GM12878 (cell line): ENCODE measurements around the gene CHCHD6. TPM values are rescaled to one million over a fixed set of nuclear protein-coding genes. Genes with fewer than 3 reads are reported as not detected.

Source experiments
- ATAC-seq: fragments of 200-7000 bp; cut with Tn5 transposase; 3 replicates; pipeline ENCODE4 v1.9.1; 2020; ENCODE audit warnings: mild to moderate bottlenecking, moderate library complexity
- BruUV-seq: library from RNA; stranded (reverse); fragments of 400-500 nt; replicated peaks from 2 replicates; lab custom pipeline; 2021; lab: Mats Ljungman, UMichigan
- CTCF ChIA-PET: fragments of 300-600 bp; sonication (Branson Sonifier 250); formaldehyde crosslinking; extraction: SDS; loops from one replicate; lab custom pipeline; 2021; ENCODE audit warnings: inconsistent platforms; lab: Yijun Ruan, JAX
- POLR2A ChIA-PET: fragments of 350-600 bp; formaldehyde crosslinking; extraction: SDS; loops from one replicate; lab custom pipeline; 2021; ENCODE audit warnings: inconsistent platforms; lab: Charles Lee
- RAD21 ChIA-PET: fragments of 300-600 bp; sonication (Branson Sonifier 250); formaldehyde crosslinking; loops from one replicate; lab custom pipeline; 2023; ENCODE audit warnings: antibody characterized with exemption; ENCODE audit not compliant: unreplicated experiment; lab: Charles Lee
- SMC1A ChIA-PET: fragments of 300-600 bp; sonication (Branson Sonifier 250); formaldehyde crosslinking; loops from one replicate; lab custom pipeline; 2023; ENCODE audit not compliant: unreplicated experiment, uncharacterized antibody; lab: Charles Lee
- DNase-seq: peaks from one replicate; pipeline ENCODE4 v3.0.0-alpha.2; 2011; ENCODE audit warnings: low read depth, low spot score
- FAIRE-seq: peaks from 3 replicates; lab custom pipeline; 2011; peaks lifted over from hg19 to GRCh38; lab: Jason Lieb, UNC
- H2AFZ ChIP-seq: 2 replicates; pipeline ENCODE4 v1.6.0; 2011; ENCODE audit warnings: low read depth, low read length, control low read depth; ENCODE audit not compliant: control insufficient read depth
- H3K27ac ChIP-seq: 2 replicates; pipeline ENCODE4 v1.5.1; 2011; ENCODE audit warnings: control low read depth; ENCODE audit not compliant: control insufficient read depth, insufficient read depth
- H3K27me3 ChIP-seq, 2 experiments: replicated peaks in 1 of 2; 2 replicates each; pipeline versions ENCODE4 v1.6.0 to v1.6.1; 2011; ENCODE audit warnings: low read length in 1 of 2; ENCODE audit not compliant: control insufficient read depth in 2 of 2, insufficient read depth in 2 of 2
- H3K36me3 ChIP-seq, 2 experiments: 2 replicates each; pipeline ENCODE4 v1.5.1; 2011; ENCODE audit warnings: low read length in 1 of 2; ENCODE audit not compliant: control insufficient read depth in 2 of 2, insufficient read depth in 2 of 2
- H3K4me1 ChIP-seq: 2 replicates; pipeline ENCODE4 v1.6.1; 2011; ENCODE audit warnings: mild to moderate bottlenecking, low read length, moderate library complexity, mixed read lengths; ENCODE audit not compliant: control insufficient read depth, insufficient read depth
- H3K4me2 ChIP-seq: 2 replicates; pipeline ENCODE4 v1.6.0; 2011; ENCODE audit warnings: control low read depth; ENCODE audit not compliant: control insufficient read depth, insufficient read depth
- H3K4me3 ChIP-seq: fragments of 200-600 bp; sonication (generic); 2 replicates; pipeline ENCODE4 v1.5.1; 2016
- H3K79me2 ChIP-seq: 2 replicates; pipeline ENCODE4 v1.6.0; 2011; ENCODE audit warnings: low read length; ENCODE audit not compliant: control insufficient read depth, insufficient read depth
- H3K9ac ChIP-seq: 2 replicates; pipeline ENCODE4 v1.8.0; 2011; ENCODE audit warnings: low read length, control low read depth, mixed read lengths; ENCODE audit not compliant: control insufficient read depth, insufficient read depth
- H3K9me3 ChIP-seq: replicated peaks from 3 replicates; pipeline ENCODE4 v1.5.1; 2011; ENCODE audit warnings: mild to moderate bottlenecking, low read length; ENCODE audit not compliant: control insufficient read depth, insufficient read depth
- H4K20me1 ChIP-seq: 2 replicates; pipeline ENCODE4 v1.6.0; 2011; ENCODE audit not compliant: control insufficient read depth, insufficient read depth
- BMI1 ChIP-seq: fragments of 450-650 bp; IDR thresholded peaks from 2 replicates; pipeline ENCODE4 v1.6.1; 2016; ENCODE audit warnings: mild to moderate bottlenecking, moderate library complexity, borderline replicate concordance
- CUX1 ChIP-seq: IDR thresholded peaks from 2 replicates; pipeline ENCODE4 v1.6.1; 2012; ENCODE audit warnings: improper control_type of control experiment, low read depth, low read length; ENCODE audit not compliant: insufficient replicate concordance
- IKZF1 ChIP-seq: fragments of 450-650 bp; conservative IDR thresholded peaks from 2 replicates; pipeline ENCODE4 v1.6.1; 2017; ENCODE audit warnings: antibody characterized with exemption, mild to moderate bottlenecking
- IRF4 ChIP-seq: IDR thresholded peaks from 2 replicates; pipeline ENCODE4 v1.6.1; 2011; ENCODE audit warnings: low read depth, low read length
- KDM1A ChIP-seq: fragments of 200-600 bp; sonication (generic); IDR thresholded peaks from 2 replicates; pipeline ENCODE4 v1.6.1; 2016; ENCODE audit warnings: borderline replicate concordance
- NFYB ChIP-seq: IDR thresholded peaks from 2 replicates; pipeline ENCODE4 v1.6.1; 2011; ENCODE audit warnings: low read depth, mild to moderate bottlenecking, low read length, improper control_type of control experiment, moderate library complexity; ENCODE audit not compliant: insufficient read depth
- NR2C1 ChIP-seq: fragments of 450-650 bp; IDR thresholded peaks from 2 replicates; pipeline ENCODE4 v1.6.1; 2017; ENCODE audit warnings: antibody characterized with exemption, mild to moderate bottlenecking, moderate library complexity
- SIN3A ChIP-seq: IDR thresholded peaks from 2 replicates; pipeline ENCODE4 v1.6.1; 2012; ENCODE audit warnings: low read depth, low read length, improper control_type of control experiment
- SMAD1 ChIP-seq: fragments of 450-650 bp; IDR thresholded peaks from 2 replicates; pipeline ENCODE4 v1.6.1; 2018; ENCODE audit warnings: mild to moderate bottlenecking, low read depth; ENCODE audit not compliant: partially characterized antibody
- ZSCAN29 ChIP-seq: fragments of 450-650 bp; IDR thresholded peaks from 2 replicates; pipeline ENCODE4 v1.6.1; 2017; ENCODE audit warnings: mild to moderate bottlenecking, moderate library complexity
- WGBS: methylation state at CpG from one replicate; pipeline ENCODE4 v1.1.6; 2016; ENCODE audit warnings: low lambda C conversion rate; ENCODE audit not compliant: insufficient replicate concordance, insufficient coverage; ENCODE audit errors: missing lambda C conversion rate; 5-methylcytosine and 5-hydroxymethylcytosine counted together
- in situ Hi-C: fragments of 300-500 bp; cut with MboI; formaldehyde crosslinking; loops from 9 replicates; pipeline ENCODE4 v1.14.3; 2018; ENCODE audit warnings: mixed read lengths
- intact Hi-C: fragments of 100-400 bp; cut with micrococcal nuclease; formaldehyde crosslinking; loops from one replicate; pipeline ENCODE4 v1.14.2; 2022; ENCODE audit not compliant: unreplicated experiment
- polyA plus RNA-seq, 11 experiments: library from polyadenylated mRNA; depleted of rRNA in 4 of 11; unstranded in 6 of 11; stranded (reverse) in 5 of 11; fragments of >200 nt; fragmentation: Nextera tagmentation in 4 of 11; fragmentation: Illumina TruSeq in 1 of 11; extraction: Ambion mirVana in 4 of 11; extraction: Trizol in 1 of 11; gene quantifications; 1 replicate in 1 of 11; 2 replicates in 10 of 11; pipeline versions ENCODE4 v1.2.1 to v1.2.3, GENCODE V29; 2011 to 2016; ENCODE audit warnings: inconsistent platforms in 2 of 11, missing spikeins in 2 of 11, low read depth in 1 of 11
- total RNA-seq, 4 experiments: library from RNA; depleted of rRNA in 3 of 4; stranded (reverse); fragments of >200 nt in 3 of 4; fragmentation: Illumina TruSeq in 1 of 4; extraction: Trizol in 1 of 4; gene quantifications; 2 replicates each; pipeline versions ENCODE4 v1.2.1 to v1.2.3, GENCODE V29; 2013 to 2021
- TF ChIP-seq, protein P1 (sequence below): fragments of 150-350 bp; IDR thresholded peaks from 2 replicates; pipeline ENCODE4 v1.6.1; 2016; ENCODE audit warnings: low read depth, low read length

Gene CHCHD6
- total and polyA plus RNA-seq, 10 of the 15 experiments (the other 5 are each of a cell fraction or from before 2014, with no cell fraction given): 2.7 to 16.7 (median 12.3) TPM

DNA sequence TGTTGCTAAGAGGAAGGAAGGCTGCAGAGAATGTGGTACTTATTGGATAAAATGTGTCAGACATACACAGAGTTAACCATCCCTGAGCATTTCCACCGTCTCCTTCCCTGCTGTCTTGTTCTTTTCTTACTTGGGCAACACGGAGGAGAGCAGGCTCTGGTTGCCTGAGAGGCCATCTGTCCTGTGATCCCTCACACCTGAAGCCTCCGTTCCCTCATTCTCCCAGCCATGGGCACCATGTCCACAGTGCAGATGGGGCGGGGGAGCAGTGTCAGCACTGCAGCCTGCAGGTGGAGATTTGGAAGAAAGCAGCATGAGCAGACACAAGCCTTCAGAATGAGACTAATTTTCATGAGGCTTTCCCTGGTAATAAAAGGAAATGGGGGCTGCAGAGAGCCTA, 133.7 kb downstream of the CHCHD6 start (continued):
- no peak for TF ChIP-seq CUX1
- TF ChIP-seq SMAD1: no peak
- no peak for TF ChIP-seq IRF4
- TF ChIP-seq SIN3A: no peak
- no peak for TF ChIP-seq IKZF1

DNA sequence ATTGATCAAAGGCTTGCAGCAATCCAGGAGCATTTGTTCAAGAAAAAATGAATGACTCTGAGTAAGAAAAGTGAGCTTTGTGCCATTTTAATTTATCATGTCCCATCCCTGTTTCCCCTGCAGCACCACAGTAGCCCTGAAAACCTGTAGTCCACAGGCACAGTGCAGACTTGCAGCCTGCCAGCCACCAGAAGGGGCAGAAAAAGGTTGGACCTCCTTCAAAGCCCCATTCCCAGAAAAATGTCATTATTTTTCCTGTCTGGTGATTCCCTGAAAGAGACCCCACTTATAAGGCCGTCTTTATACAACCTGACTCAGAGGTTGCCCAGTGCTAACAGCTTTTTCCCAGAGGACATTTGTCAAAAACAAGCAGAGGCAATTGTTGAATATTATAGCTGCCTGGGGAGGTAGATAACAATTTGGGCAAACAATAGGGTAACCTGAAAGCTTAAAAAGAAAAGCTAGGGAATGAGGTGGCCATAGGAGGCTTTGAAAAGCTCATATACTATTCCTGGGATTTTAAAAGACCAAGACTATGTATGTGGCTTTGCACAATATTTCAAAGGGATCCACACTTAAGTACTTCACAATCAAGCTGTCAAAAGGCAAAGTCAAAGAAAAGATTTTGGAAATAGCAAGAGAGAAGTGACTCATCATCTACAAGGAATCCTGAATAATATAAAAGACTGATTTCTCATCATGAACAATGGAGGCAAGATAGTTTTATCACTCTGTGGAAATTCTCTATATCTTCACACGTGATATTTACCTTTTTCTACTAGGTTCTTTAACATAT, 142.1 kb downstream of the CHCHD6 start:
- SMC1A ChIA-PET: interaction anchor here (0.6 kb wide), 1 partner anchor 272 kb away, joined by 3 read pairs; no protein-coding TSS in a partner anchor
- RAD21 ChIA-PET: no interaction called here
- CTCF ChIA-PET: interaction anchor here (0.9 kb wide), 1 partner anchor 29 kb away, joined by 4 read pairs; no protein-coding TSS in a partner anchor

More for the DNA sequence above, 142.1 kb downstream of the CHCHD6 start:
- Histone ChIP-seq H3K4me2 (no peak overlapping the region), H3K36me3 (no peaks in the 10 kb centered on the region), H3K27me3 (no peaks in the 10 kb centered on the region), H2AFZ (no peak overlapping the region), H3K9ac (no peak overlapping the region), H3K4me3 (no peak overlapping the region), H3K4me1 (no peaks in the 10 kb centered on the region), H4K20me1 (no peaks in the 10 kb centered on the region), H3K27ac (no peak overlapping the region), H3K9me3 (no peaks in the 10 kb centered on the region), H3K79me2 (no peaks in the 10 kb centered on the region)
- DNase-seq (no peak), ATAC-seq (no peak), FAIRE-seq (no peak)
- in situ Hi-C loops (no loop called here), intact Hi-C loops (no loop called here)
- POLR2A ChIA-PET: no interaction called here
- WGBS: 91% methylated on average over 2 of the region's 2 CpGs
- no TSS peak for BruUV-seq
- TF ChIP-seq BMI1: no peak
- no peak for TF ChIP-seq ZSCAN29
- TF ChIP-seq NFYB: no peak
- TF ChIP-seq, protein P1, sequence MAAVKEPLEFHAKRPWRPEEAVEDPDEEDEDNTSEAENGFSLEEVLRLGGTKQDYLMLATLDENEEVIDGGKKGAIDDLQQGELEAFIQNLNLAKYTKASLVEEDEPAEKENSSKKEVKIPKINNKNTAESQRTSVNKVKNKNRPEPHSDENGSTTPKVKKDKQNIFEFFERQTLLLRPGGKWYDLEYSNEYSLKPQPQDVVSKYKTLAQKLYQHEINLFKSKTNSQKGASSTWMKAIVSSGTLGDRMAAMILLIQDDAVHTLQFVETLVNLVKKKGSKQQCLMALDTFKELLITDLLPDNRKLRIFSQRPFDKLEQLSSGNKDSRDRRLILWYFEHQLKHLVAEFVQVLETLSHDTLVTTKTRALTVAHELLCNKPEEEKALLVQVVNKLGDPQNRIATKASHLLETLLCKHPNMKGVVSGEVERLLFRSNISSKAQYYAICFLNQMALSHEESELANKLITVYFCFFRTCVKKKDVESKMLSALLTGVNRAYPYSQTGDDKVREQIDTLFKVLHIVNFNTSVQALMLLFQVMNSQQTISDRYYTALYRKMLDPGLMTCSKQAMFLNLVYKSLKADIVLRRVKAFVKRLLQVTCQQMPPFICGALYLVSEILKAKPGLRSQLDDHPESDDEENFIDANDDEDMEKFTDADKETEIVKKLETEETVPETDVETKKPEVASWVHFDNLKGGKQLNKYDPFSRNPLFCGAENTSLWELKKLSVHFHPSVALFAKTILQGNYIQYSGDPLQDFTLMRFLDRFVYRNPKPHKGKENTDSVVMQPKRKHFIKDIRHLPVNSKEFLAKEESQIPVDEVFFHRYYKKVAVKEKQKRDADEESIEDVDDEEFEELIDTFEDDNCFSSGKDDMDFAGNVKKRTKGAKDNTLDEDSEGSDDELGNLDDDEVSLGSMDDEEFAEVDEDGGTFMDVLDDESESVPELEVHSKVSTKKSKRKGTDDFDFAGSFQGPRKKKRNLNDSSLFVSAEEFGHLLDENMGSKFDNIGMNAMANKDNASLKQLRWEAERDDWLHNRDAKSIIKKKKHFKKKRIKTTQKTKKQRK: no peak
- TF ChIP-seq NR2C1: no peak
- TF ChIP-seq KDM1A: no peak
